GM21576 (cell line): ENCODE results near the gene TATDN3.
"Not testable (repeated sequence)": the region's sequence is repeated elsewhere in the genome, so short reads cannot be mapped to it uniquely, and the experiment has no call there.

Experiments used
- ATAC-seq: cut with Tn5 transposase; IDR thresholded peaks from one replicate; pipeline ENCODE4 v1.9.1; 2021; ENCODE audit warnings: mild to moderate bottlenecking, moderate library complexity; ENCODE audit not compliant: unreplicated experiment

TATDN3 gene

DNA sequence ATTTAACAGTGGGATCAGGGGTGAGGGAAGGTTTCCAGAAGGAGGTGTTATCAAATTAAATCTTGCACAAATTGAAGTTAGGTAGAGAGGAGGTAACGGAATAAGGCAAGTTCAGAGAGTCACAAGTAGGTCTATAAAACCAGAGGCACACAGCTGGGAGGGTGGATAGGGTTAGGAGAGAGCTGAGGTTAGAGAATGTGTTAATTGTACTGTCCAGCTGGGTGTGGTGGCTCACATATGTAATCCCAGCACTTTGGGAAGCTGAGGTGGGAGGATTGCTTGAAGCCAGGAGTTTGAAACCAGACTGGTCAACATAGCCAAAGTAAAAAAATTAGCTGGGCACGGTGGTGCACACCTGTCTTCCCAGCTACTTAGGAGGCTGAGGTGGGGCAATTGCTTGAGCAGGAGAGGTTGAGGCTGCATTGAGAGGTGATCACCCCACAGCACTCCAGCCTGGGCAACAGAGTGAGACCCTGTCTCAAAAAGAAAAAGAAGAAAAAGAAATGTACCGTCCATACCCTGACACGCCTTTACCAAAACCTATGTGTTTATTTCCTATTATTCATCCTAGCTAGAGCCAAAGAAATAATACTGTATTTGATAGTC is 35.6 kb downstream of the TATDN3 start:
- no peak for ATAC-seq

DNA sequence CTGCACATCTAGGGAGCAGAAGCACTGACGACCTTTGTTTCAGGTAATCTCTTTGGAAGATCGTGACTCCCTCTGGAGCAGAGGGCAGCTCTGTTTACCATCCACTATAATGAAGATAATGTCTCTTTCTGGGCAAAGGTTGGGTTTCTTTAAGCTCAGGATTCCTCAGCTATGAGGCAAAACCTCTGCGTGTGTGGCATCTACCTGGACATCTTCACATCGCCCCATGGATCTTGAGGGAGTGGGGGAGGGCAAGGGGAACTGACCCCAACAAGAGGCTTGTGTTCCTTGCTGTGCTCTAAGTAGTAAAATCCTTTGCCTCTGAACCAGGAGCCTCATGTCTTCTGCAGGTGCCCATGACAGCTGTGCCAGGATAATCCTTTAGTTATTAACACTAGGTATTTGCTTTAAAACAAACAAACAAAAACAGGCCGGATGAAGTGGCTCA is 36.2 kb downstream of the TATDN3 start:
- ATAC-seq = no peak

DNA sequence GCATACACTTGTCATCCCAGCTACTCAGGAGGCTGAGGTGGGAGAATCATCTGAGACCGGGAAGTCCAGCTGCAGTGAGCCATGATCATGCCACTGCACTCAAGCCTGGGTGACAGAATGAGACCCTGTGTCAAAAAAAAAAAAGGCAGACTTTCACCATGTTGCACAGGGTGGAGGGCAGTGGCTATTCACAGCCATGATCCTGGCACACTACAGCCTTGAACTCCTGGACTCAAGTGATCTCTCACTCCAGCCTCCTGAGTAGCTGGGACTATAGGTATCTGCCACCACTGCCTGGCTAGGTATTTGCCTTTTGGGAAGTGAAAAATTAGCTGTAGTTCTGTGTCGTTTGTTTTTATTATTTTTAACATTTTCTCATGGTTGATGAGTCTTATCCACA is 36.7 kb downstream of the TATDN3 start:
- ATAC-seq = no peak

DNA sequence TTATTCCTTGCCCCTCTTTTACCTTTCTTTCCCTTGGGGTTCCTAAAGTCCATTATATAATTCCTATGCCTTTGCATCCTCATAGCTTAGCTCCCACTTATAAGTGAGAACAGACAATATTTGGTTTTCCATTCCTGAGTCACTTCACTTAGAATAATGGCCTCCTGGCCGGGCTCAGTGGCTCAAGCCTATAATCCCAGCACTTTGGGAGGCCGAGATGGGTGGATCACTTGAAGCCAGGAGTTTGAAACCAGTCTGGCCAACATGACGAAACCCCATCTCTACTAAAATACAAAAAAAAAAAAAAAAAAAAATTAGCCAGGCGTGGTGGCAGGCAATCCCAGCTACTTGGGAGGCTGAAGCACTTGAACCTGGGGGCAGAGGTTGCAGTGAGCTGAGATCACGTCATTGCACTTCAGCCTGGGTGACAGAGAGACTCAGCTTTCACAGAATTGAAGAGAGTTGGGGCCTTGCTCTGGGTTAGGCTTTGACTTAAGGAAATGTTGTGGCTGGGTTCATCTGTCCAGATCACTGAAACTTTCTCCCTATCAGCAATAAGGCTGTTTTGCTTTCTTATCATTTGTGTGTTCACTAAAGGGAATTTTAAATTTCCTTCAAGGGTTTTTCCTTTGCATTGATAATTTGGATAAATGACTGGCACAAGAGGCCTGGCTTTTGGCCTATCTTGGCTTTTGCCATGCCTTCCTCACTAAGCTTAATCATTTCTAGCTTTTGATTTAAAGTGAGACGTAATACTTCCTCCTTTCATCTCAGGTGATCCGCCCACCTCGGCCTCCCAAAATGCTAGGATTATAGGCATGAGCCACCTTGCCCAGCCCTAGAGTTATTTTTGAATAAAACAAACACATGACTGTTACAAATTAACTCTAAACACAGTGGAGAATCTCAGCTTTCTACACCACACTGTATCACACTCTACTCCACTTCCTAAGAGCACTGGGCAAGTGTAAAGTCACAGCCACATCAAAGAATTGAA is 41.8 kb downstream of the TATDN3 start:
- peak; percentile 67 for ATAC-seq

DNA sequence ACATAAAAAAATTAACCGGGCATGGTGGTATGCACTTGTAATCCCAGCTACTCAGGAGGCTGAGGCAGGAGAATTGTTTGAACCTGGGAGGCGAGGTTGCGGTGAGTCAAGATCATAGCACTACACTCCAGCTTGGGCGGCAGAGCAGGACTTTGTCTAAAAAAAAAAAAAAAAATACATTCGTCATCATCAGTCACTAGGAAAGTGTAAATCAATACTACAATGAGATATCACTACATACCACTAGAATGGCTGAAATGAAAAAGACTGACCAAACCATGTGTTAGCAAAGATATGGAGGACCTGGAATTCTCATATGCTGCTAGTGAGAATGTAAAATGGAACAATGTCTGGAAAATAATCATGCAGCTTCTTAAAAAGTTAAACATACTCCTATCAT is 46.5 kb downstream of the TATDN3 start:
- no peak for ATAC-seq

DNA sequence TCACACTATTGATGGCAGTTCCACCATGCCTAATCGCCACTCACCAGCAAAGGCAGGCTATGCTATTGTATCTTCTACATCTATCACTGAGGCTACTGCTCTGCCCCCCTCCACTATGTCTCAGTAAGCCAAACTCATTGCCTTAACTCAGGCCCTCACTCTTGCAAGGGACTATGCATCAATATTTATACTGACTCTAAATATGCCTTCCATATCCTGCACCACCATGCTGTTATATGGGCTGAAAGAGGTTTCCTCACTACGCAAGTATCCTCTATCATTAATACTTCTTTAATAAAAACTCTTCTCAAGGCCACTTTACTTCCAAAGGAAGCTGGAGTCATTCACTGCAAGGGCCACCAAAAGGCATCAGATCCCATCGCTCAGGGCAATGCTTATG is 52.8 kb downstream of the TATDN3 start:
- not testable (repeated sequence) for ATAC-seq

DNA sequence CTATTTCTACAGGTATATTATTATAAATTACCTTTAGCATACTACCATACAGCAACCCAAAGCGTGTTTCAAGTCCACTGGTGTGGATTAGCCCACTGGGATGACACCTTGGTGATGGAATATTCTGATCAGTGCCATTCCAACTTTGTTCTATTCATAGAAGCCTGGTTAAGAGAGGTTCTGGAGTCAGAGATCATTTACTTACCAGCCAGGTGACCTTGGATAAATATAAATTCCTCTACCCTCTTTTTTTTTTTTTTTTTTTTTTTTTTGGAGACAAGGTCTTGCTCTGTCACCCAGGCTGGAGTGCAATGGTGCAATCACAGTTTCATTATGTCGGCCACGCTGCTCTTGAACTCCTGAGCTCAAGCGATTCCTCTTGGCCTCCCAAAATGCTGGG is 55.9 kb downstream of the TATDN3 start, which contains the start of gene SPATA45:
Gene SPATA45, minus strand, starts transcription at position 101 of the 400 bp plus-strand sequence. CDS start 11,500 bp downstream, outside the sequence.
- ATAC-seq = no peak

DNA sequence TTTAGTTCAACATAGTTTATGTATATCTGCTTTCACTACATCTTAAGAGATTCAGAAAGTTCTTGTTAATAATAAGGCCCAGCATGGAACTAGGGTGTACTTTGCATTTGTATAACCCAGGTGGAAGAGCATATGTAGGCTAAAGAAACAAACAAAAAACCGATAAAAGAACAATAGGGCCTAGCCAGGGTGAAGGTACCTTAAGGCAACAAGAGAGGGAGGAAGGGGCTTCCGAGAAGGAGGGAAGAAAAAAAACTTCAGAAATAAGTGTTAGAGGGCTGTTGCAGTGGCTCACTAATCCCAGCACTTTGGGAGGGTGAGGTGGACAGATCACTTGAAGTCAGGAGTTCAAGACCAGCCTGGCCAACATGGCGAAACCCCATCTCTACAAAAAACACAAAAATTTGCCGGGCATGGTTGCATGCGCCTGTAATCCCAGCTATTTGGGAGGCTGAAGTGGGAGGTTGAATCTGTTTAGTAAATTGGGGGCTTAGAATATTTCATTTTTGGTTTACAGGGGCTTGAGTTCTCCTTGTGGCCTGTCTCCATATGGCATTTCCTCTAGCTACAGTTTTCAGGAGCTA is 60.5 kb downstream of the TATDN3 start:
- ATAC-seq = no peak

DNA sequence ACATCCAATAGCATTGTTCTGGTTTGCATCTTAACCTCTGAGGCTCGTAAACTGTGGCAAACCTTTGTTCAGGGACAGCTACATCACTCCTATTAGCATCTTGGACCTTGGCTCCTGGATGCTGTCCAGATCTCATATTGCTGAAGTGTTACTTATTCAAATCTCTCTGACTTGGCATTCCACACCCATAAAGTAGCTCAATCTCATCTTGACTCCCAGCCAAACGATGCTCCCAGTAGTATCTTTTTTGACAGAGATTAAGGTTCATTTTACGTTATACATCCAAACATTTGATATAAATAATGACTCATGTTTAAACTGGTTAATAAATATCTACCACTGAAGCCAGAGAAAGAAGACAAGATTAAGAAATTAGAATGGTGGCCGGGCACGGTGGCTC is 62.0 kb downstream of the TATDN3 start:
- no peak for ATAC-seq

DNA sequence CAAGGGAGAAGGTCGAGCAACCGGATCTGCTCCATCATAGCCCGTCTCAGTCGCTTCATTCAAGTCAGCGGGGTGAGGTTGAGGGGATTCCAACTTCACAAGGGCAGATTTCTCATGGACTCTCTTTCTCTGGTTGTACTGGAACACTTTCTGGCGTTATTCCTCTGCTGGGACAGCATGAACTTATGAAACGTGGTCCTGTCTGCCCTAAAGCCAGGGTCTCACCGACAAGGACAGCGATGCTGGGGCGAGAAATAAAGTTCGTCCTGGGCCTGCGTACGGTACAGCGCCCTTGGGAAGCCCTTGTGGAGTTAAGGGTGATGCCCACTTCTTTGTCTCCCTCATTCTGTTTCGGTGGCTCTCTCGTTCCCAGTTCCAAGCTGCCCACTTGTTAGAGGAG is 65.1 kb downstream of the TATDN3 start:
- ATAC-seq = no peak

DNA sequence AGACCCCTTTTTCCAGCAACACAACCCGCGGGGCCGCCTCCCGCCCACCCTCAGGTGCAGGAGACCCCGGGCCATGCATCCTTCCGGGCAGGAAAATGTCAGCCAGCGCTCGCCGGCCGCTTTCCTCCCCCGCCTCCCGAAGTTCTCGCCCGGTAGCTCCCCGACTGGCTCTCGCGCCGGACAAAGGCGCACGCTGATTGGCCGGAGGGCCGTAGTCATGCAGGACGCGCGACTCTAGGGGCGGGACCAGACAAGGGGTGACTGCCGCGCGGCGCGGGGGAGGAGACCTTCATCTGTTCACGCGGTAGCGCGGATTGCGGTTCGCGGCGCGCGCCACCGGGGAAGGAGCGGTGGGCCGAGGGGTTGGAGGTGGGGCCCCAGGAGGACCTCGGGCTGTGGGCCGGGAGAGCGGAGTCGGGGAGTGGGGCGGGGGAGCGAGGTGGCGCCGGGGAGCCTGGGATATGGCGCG is 66.3 kb downstream of the TATDN3 start, which contains the start of gene FLVCR1:
Gene FLVCR1, plus strand, starts transcription at position 284 of the 469 bp plus-strand sequence. Its CDS starts 178 bp downstream, at position 462.
- peak; percentile 94 for ATAC-seq

DNA sequence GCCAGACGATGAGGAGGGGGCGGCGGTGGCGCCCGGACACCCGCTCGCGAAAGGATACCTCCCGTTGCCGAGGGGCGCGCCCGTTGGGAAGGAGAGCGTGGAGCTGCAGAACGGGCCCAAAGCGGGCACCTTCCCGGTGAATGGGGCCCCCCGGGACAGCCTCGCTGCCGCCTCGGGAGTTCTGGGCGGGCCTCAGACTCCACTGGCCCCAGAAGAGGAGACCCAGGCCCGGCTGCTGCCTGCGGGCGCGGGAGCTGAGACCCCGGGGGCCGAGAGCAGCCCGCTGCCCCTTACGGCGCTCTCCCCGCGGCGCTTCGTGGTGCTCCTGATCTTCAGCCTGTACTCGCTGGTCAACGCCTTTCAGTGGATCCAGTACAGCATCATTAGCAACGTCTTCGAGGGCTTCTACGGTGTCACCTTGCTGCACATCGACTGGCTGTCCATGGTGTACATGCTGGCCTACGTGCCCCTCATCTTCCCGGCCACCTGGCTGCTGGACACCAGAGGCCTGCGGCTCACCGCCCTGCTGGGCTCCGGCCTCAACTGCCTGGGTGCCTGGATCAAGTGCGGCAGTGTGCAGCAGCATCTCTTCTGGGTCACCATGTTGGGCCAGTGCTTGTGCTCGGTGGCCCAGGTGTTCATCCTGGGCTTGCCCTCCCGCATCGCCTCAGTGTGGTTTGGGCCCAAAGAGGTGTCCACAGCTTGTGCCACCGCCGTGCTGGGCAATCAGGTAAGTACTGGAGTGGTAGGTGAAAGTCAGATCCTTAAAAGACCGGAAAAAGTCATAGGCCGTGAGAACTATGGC is 67.0 kb downstream of the TATDN3 start:
- ATAC-seq = peak; percentile 23

DNA sequence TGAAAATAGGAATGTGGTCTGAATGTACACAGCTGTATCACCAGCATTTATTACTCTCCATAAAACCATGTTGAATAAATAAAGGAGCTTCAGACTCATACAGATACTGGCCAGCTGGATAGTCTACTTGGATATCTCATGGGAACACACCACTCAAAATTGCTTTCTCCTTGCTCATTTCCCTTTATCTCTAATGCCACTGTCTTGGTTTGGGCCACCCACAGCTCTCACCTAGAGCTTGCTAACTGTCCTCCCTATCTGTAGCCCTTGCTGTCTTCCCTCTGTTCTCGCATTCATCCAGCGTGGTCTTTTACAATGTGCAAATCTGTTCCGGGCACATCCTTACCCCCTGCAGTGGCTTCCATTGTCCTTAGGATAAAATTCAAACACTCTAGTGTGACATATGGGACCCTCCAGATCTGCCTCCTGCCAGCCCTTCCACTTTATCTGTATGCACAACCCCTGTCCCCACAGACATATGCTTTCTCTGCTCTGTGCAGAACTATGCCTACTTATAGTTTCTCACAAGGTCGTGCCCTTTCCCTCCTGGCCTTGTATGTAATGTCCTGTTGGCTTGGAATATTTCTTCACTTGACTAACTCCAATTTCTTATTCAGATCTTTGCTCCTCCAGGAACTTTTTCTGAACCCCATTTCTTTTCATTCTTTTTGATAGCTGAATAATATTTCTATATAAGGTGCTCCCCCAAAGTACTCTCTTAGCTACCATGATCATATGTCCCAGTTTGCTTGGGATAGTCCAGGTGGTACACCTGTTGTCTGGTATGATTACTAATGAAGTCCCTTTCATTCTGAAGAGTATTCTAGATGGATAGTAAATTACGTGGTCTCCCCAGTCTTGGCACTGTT is 69.3 kb downstream of the TATDN3 start:
- no peak for ATAC-seq

DNA sequence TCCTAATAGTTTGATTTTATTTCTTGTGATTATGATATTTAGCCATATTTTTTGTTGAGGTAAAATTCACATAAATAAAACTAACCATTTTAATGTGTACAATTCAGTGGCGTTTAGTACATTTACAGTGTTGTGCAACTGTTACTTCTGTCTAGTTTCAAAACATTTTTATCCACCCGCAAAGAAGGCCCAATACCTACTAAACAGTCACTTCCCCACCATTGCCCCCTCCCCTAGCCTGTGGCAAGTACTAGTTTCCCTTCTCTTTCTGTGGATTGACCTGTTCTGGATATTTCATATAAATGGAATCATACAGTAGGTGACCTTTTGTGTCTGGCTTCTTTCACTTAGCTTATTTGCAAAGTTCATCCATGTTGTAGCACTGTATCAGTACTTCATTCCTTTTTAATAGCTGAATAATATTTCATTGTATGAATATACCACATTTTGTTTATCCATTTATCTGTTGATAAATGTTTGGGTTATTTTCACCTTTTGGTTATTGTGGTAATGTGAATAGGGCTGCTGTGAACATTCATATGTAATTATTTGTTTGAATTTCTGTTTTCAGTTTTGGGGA is 70.5 kb downstream of the TATDN3 start:
- no peak for ATAC-seq

DNA sequence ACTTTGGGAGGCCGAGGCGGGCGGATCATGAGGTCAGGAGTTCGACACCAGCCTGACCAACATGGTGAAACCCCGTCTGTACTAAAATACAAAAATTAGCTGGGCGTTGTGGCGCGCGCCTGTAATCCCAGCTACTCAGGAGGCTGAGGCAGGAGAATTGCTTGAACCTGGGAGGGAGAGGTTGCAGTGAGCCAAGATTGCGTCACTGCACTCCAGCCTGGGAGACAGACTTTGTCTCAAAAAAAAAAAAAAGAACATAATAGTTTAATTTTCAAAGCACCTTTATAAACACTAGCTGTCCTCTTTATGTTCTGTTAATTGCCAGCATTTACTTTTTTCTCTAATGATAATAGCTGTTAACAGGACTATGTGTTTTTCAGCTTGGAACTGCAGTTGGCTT is 71.7 kb downstream of the TATDN3 start:
- ATAC-seq = not testable (repeated sequence)

DNA sequence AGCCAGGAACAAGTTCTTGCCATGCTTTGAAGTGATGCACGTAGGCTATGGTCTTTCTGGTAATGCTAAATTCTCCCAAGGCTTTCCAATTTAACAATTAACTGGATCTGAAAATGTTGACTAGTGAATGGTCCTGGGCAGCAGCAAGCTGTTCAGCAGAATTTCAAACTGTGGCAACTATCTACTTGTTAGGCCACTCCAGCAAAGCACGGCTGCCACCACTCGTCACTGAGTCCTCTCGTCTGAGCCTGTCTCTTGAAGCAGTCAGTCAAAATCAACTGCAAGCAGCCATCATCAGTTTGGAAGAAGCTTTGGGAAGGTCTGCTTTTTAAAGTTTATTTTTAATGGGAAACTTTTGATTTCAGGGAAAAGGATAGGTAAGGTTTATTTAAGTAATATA is 72.5 kb downstream of the TATDN3 start:
- ATAC-seq = no peak
